HG02642 (cell line): ENCODE data around the gene ASB16.

Experiments used
- ATAC-seq: cut with Tn5 transposase; IDR thresholded peaks from one replicate; pipeline ENCODE4 v1.9.1; 2021; ENCODE audit warnings: mild to moderate bottlenecking; ENCODE audit not compliant: unreplicated experiment, poor library complexity

The ASB16 gene

DNA sequence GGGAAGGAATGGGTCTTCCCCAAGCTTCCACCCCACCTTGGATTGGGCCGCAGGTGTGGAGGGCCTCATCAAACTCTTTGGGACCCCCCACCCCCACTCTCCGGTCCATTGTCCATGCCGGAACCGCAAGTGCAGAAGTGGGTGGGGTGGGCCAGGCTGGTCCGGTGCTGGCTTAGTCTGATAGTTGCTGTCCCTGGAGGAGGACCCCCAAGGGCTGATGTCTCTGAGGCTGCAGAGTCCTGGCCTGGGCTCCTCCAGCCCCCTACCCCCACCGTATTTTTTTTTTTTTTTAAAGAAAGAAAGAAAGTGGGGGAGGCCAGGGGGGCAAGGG lies 36.3 kb downstream of the ASB16 start:
- ATAC-seq: no peak

DNA sequence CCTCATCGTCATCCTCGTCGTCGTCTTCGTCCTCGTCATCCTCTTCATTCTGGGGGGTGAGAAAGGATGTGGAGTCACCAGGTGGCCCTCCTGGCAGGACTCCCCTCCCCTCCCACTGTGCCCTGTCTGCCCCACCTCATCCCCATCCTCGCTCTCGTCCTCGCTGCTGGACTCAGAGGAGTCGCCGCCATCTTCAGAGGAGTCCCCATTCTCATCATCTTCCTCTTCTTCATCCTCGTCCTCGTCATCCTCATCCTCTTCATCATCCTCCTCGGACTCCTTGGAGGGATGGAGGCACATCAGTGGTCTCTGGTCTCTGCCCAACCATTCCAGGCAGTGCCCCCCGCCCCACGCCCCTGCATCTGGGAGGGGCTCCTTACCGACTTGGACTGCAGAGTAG lies 36.8 kb downstream of the ASB16 start:
- ATAC-seq: no peak

DNA sequence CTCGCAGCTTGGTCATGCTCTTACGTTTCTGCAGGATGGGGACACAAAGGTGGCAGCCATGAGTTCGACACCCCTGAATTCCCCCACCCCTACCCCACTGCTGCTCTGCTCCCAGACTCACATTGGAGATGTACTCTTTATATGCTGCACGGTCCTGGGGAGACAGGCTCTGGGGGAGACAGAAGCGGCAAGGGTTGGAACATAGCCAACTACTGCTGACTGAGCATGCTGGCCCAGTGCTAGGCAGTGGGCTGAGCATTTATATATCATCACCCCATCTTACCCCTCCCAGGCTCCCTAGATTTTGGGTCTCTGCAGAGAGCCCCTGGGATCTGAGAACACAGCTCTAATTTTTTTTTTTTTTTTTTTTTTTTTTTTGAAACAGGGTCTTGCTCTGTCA lies 37.2 kb downstream of the ASB16 start:
- ATAC-seq: no peak

- no peak for ATAC-seq
Measured at GRCh38 chr17:44209786-44210341, 39.4 kb downstream of the ASB16 start.

DNA sequence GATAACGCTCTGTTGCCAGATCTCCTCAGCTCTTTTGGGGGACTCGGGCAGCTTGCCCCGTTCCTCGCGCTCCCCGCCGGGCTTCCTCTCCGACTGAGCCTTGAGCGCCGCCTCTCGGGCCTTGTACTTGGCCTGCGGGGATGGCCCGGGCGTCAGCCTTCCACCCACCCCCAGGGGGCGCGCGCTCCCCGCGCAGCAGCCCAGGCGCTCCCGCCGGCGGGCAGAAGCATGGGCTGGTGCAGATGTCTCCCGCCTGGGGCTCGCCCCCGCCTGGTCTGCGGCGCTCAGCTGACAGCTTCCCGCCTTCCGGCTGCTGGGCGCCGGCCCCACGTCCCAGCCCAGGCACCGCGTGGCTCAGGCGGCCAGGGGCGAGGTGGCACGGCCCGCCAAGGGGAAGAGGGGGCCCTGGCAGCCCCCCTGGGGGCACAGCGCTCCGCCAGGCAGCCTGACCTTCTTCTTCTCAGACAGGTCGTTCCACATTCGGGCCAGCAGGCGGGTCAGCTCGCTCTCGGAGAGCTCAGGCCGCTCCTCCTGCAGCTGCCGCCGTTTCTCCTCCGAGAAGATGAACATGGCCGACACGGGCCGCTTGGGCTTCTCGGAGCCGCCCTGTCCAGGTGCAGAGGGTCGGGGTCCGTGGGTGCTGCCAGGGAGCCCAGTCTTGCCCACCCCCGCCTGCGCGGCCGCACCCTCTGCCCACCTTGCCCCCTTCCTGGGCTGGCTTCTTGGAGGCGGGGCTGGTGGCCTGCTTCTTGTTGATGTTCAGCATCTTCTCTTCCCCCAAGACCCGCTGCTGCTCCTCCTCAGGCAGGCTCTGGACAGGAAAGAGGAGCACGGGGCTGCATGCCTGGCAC lies 40.1 kb downstream of the ASB16 start:
- peak; percentile 83 for ATAC-seq

GRCh38 chr17:44211281-44212265 lies 41.1 kb downstream of the ASB16 start:
- ATAC-seq: no peak

DNA sequence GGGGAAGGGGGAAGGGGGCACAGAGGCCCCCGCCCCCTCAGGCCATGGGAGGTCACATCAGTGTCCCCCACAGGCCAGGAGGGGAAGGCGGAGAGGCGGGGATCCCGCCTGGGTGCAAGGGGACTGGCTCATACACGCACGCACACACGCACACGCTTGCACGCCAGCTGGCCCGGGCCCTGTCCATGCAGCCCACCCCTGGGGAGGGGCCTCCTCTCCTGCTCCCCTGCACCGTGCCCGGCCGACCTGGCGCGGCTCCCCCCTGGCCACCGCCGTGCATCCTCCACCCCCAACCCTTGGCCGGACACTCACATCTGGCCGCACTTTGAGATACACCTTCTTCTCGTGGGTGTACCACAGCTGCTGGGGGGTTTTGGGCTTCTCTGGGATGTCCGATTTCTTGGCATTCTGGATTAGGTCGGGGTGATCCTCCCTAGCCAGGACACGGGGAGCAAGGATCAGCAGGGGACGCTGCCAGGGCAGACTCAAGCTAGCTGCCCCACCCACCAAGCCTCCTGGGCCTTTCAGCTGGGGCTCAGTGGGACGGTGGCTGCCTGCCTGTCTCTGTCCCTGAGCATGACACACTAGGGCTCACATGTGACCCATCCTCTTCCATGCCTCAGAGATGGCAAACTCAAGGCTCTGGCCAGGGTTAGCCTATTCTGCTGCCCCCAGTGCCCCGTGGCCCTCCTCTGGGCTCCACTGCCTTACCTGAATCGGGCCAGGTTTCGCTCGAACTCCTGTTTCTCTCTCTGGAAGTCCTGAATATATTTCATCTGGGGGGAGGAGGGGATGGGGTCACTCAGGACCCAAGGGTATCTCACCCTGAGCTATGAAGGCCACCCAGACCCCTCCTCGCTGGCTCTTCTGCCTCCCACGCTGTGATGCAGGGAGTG lies 42.3 kb downstream of the ASB16 start:
- no peak for ATAC-seq

- no peak for ATAC-seq
Measured at GRCh38 chr17:44213403-44214229, 43.1 kb downstream of the ASB16 start.

DNA sequence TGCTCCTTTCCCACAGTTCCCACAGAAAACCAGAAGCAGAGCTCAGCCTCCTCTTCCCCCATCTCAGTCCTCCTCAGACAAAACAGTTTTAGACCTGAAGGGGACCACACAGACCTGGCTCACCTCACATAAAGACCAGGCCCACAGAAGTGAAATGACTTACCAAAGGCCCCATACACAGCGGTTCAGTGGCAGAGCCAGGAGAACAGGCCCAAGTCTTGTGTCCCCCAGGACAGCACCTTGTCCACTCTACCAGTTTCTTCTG lies 43.7 kb downstream of the ASB16 start:
- ATAC-seq: no peak

DNA sequence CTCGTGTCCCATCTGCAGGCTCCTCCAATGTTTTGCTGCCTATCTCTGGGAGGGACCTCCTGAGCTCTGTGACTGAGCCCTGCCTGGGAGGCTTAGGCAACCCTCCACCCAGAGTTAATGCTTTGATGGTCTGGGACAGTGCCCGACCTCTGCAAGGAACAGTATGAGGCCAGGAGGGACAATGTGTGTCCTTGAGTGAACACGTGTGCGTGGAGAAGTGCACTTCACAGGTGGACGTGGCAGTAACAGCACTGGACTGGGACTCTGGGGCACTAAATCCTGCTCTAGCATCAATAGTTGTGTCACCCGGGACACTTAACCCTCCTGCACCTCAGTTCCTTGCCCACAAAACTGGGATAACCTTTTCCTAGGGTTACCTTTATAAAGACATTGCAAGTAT lies 44.4 kb downstream of the ASB16 start:
- ATAC-seq: no peak

DNA sequence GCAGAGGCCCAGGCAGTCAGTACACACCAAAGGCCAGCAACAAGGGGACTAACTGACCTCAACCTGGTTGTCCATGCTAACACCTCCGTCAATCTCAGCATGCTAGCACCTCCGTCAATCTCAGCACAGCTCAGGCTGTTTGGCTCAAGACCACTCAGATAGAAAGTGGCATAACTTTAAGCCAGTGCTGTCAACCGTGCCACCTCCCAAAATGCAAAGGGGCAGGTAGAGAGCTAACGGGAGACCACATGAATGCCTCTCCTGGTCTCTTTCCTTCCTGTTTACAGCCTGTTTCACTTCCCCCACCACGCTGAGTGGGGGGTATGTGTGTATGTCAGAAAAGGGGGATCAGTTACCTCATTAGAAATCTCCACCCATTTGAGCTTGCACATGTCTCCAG lies 45.7 kb downstream of the ASB16 start:
- no peak for ATAC-seq

DNA sequence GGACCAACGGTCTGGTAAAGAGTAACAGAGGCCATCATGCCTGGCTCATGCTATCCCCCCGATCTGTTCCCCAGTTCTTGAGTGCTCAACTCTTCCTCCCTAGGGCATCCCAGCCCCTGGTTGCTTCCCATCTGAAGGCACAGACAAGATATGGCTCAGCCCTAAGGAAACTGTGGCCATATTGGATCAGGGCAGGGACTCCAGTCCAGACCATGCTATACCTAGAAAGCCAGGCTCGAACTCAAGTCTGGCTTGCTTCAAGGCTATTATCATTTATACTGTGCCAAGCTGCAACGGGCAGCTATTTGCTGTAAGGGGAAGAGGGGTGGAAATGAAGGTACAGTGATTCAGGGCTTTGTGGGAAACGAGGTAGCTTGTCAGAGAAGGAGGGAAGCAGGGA lies 46.2 kb downstream of the ASB16 start:
- ATAC-seq: no peak

GRCh38 chr17:44217738-44218343 lies 47.3 kb downstream of the ASB16 start:
- ATAC-seq: no peak

GRCh38 chr17:44218344-44219107 lies 48.0 kb downstream of the ASB16 start:
- ATAC-seq: peak; percentile 46

GRCh38 chr17:44219108-44219615 lies 48.7 kb downstream of the ASB16 start:
- peak; percentile 40 for ATAC-seq

- peak; percentile 17 for ATAC-seq
Measured at GRCh38 chr17:44219616-44220212, 49.2 kb downstream of the ASB16 start, which contains the start of gene UBTF. Gene UBTF (minus strand): TSS chr17:44219675. CDS start chr17:44218229, 1,446 bp downstream.

- ATAC-seq: peak; percentile 9
Measured at GRCh38 chr17:44220213-44221083, 49.9 kb downstream of the ASB16 start.
